SK-N-MC (cell line): Measurements from ENCODE around the gene NGF.

ENCODE experiments used
- EZH2 ChIP-seq: fragments of 200-600 bp; sonication (generic); IDR thresholded peaks from one replicate; pipeline ENCODE4 v1.6.1; 2017; ENCODE audit warnings: antibody characterized with exemption
- FOXP2 ChIP-seq: optimal IDR thresholded peaks from 2 replicates; pipeline ENCODE3; 2011; ENCODE audit warnings: mild to moderate bottlenecking, moderate library complexity; ENCODE audit not compliant: insufficient read depth; ENCODE audit errors: extremely low read length, control extremely low read depth
- POLR2AphosphoS5 ChIP-seq: IDR thresholded peaks from 2 replicates; pipeline ENCODE4 v1.6.1; 2012; ENCODE audit warnings: mild to moderate bottlenecking, low read depth, low read length, borderline replicate concordance

- TF ChIP-seq EZH2 (no peak), POLR2AphosphoS5 (no peak), FOXP2 (no peak)
These were observed 95.5 kb downstream of the NGF start for GRCh38 chr1:115242543-115242942.
